B cell (primary cell): ENCODE data around the gene NEK6. TPM values are rescaled to one million over a fixed set of nuclear protein-coding genes. Genes with fewer than 3 reads are reported as not detected.
A peak's percentile ranks its signal among the peaks of the same experiment; 100 is the strongest.

Source experiments
- ATAC-seq: fragments of 200-7000 bp; cut with Tn5 transposase; one replicate; pipeline ENCODE4 v1.10.0; 2021; ENCODE audit warnings: low read depth, mild to moderate bottlenecking, moderate number of reproducible peaks, moderate library complexity
- CTCF ChIA-PET: fragments of 350-600 bp; sonication (Branson Sonifier 250); formaldehyde crosslinking; loops from one replicate; lab custom pipeline; 2021; ENCODE audit warnings: antibody characterized with exemption, inconsistent platforms; lab: Charles Lee
- POLR2A ChIA-PET: fragments of 350-600 bp; sonication (Branson Sonifier 250); formaldehyde crosslinking; loops from one replicate; lab custom pipeline; 2021; ENCODE audit warnings: antibody characterized with exemption; lab: Charles Lee
- DNase-seq: peaks from one replicate; pipeline ENCODE4 v3.0.0; 2013
- H2AFZ ChIP-seq: 2 replicates; pipeline ENCODE4 v1.6.1; 2012; ENCODE audit warnings: mild to moderate bottlenecking, low read depth, low read length; ENCODE audit not compliant: insufficient read depth, poor library complexity, severe bottlenecking
- H3K27ac ChIP-seq, 2 donors: 1 replicate in 1 of 2; 2 replicates in 1 of 2; pipeline ENCODE4 v1.5.1; 2012 to 2013; ENCODE audit warnings: low read length in 2 of 2, mild to moderate bottlenecking in 2 of 2, moderate library complexity in 1 of 2
- H3K27me3 ChIP-seq, 4 experiments: fragments of 200-600 bp in 1 of 4; sonication (generic) in 1 of 4; replicated peaks in 1 of 4; 1 replicate in 2 of 4; 2 replicates in 2 of 4; pipeline versions ENCODE4 v1.6.1 to v1.7.0; 2013 to 2016; ENCODE audit warnings: low read length in 3 of 4, mild to moderate bottlenecking in 2 of 4, mixed read lengths in 1 of 4, moderate library complexity in 1 of 4; ENCODE audit not compliant: insufficient read depth in 4 of 4, control insufficient read depth in 3 of 4; ENCODE audit errors: control extremely low read depth in 1 of 4
- H3K36me3 ChIP-seq, 2 experiments: replicated peaks in 1 of 2; 1 replicate in 1 of 2; 2 replicates in 1 of 2; pipeline versions ENCODE4 v1.6.1 to v1.7.1; 2013; ENCODE audit warnings: low read length in 1 of 2; ENCODE audit not compliant: insufficient read depth in 2 of 2, control insufficient read depth in 1 of 2; ENCODE audit errors: control extremely low read depth in 1 of 2, extremely low read depth in 1 of 2
- H3K4me1 ChIP-seq, 2 donors: fragments of 200-600 bp in 1 of 2; sonication (generic) in 1 of 2; 1 replicate in 1 of 2; 2 replicates in 1 of 2; pipeline versions ENCODE4 v1.5.1 to v1.6.1; 2013 to 2017; ENCODE audit warnings: low read length in 2 of 2; ENCODE audit not compliant: control insufficient read depth in 2 of 2, insufficient read depth in 2 of 2
- H3K4me2 ChIP-seq: replicated peaks from 2 replicates; pipeline ENCODE3; 2012; ENCODE audit warnings: mild to moderate bottlenecking, low read depth, low read length; ENCODE audit not compliant: poor library complexity, severe bottlenecking
- H3K4me3 ChIP-seq, 5 experiments: fragments of 200-600 bp in 1 of 5; sonication (generic) in 1 of 5; 1 replicate in 3 of 5; 2 replicates in 2 of 5; pipeline versions ENCODE4 v1.5.1 to v1.7.0; 2011 to 2016; ENCODE audit warnings: low read length in 4 of 5, mild to moderate bottlenecking in 4 of 5, low read depth in 2 of 5, control low read depth in 1 of 5, moderate library complexity in 1 of 5; ENCODE audit not compliant: insufficient read depth in 1 of 5; ENCODE audit errors: control extremely low read depth in 1 of 5, extremely low read depth in 1 of 5
- H3K79me2 ChIP-seq: fragments of 200-600 bp; sonication (generic); one replicate; pipeline ENCODE4 v1.6.0; 2016; ENCODE audit warnings: low read length; ENCODE audit not compliant: control insufficient read depth, insufficient read depth
- H3K9ac ChIP-seq: fragments of 200-600 bp; sonication (generic); 2 replicates; pipeline ENCODE4 v1.6.1; 2017; ENCODE audit warnings: mild to moderate bottlenecking, low read length, moderate library complexity
- H3K9me3 ChIP-seq, 3 donors: one replicate each; pipeline versions ENCODE4 v1.6.1 to v1.7.1; 2013; ENCODE audit warnings: low read length in 2 of 3; ENCODE audit not compliant: control insufficient read depth in 2 of 3, insufficient read depth in 1 of 3; ENCODE audit errors: control extremely low read depth in 1 of 3
- H4K20me1 ChIP-seq: 2 replicates; pipeline ENCODE4 v1.6.0; 2012; ENCODE audit warnings: mild to moderate bottlenecking, low read length; ENCODE audit not compliant: insufficient read depth, control insufficient read depth, poor library complexity, severe bottlenecking
- H3K27ac Mint-ChIP-seq: one replicate; pipeline ENCODE4 v1.8.0; 2021; ENCODE audit warnings: mixed read lengths
- H3K27me3 Mint-ChIP-seq: one replicate; pipeline ENCODE4 v1.8.0; 2021; ENCODE audit warnings: mixed read lengths
- H3K4me1 Mint-ChIP-seq: one replicate; pipeline ENCODE4 v1.8.0; 2021; ENCODE audit warnings: mixed read lengths
- H3K4me3 Mint-ChIP-seq: one replicate; pipeline ENCODE4 v1.8.0; 2021; ENCODE audit warnings: mixed read lengths
- H3K9me3 Mint-ChIP-seq: one replicate; pipeline ENCODE4 v1.8.0; 2022; ENCODE audit warnings: mixed read lengths; ENCODE audit not compliant: insufficient read depth
- EZH2 ChIP-seq: IDR thresholded peaks from 2 replicates; pipeline ENCODE4 v1.6.1; 2012; ENCODE audit warnings: borderline replicate concordance, low read depth, mild to moderate bottlenecking, moderate library complexity, low read length; ENCODE audit not compliant: insufficient read depth, poor library complexity, severe bottlenecking
- WGBS: methylation state at CpG from one replicate; pipeline ENCODE4 v1.1.5; 2013; ENCODE audit warnings: missing lambda C conversion rate; ENCODE audit not compliant: insufficient coverage; 5-methylcytosine and 5-hydroxymethylcytosine counted together
- intact Hi-C: fragments of 100-400 bp; cut with micrococcal nuclease; formaldehyde crosslinking; loops from one replicate; pipeline ENCODE4 v1.10.0; 2022
- polyA minus RNA-seq: library from RNA; depleted of rRNA, polyadenylated mRNA; stranded (reverse); fragments of >200 nt; gene quantifications from 2 replicates; pipeline ENCODE4 v1.2.3, GENCODE V29; 2012
- polyA plus RNA-seq: library from polyadenylated mRNA; depleted of rRNA; stranded (reverse); fragments of >200 nt; gene quantifications from 2 replicates; pipeline ENCODE4 v1.2.3, GENCODE V29; 2012
- total RNA-seq, 2 donors: library from RNA; stranded (reverse); fragments of 120-200 nt in 1 of 2; gene quantifications; 1 replicate in 1 of 2; 2 replicates in 1 of 2; pipeline versions ENCODE4 v1.2.3 to v1.2.4, GENCODE V29; 2013 to 2022
- TF ChIP-seq, protein P1 (sequence below): fragments of 200-600 bp; IDR thresholded peaks from one replicate; pipeline ENCODE4 v1.8.0; 2022; ENCODE audit warnings: antibody characterized with exemption, mild to moderate bottlenecking

NEK6 gene
- total RNA-seq (63.1 and 66.3 TPM in 2 replicates), polyA plus RNA-seq (14.8 and 40.0 TPM in 2 replicates), polyA minus RNA-seq (40.9 and 67.6 TPM in 2 replicates)
- 19.3 TPM for total RNA-seq (2013)

DNA sequence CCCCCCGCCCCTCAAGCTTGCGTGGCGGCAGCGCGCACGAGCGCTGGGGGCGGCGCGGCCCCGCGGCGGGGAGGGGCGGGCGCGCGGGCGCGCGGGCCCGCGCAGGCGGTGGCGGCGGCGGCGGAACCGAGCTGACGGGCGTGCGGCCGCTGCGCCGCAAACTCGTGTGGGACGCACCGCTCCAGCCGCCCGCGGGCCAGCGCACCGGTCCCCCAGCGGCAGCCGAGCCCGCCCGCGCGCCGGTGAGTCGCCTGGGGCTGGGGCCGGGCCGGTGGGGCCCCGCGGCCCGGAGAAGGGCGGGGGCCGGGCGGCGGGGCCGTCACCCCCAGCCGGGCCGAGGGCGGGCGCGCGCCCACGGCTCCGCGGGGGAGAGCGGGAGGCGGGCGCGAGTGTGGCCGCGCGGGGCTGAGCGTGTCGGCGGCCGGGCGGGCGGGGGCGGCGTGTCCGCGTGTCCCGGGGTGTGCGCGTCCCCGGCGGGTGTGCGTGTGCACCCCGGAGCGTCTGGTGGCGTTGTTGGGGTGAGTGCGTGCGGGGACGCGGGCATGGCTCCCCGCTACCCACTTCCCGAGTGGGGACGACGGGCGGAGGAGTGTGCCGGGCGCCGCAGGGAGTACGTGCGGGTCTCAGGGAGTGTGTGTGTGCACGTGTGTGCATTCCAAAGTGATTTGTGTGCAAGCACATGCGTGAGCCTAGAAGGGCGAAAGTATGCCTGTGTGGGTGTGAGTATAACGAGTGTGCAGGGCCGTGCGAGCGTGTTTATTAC, at the start of gene NEK6:
TSS of gene NEK6 (plus strand) at position 106 of the 763 bp plus-strand sequence. CDS start 44,016 bp downstream, outside the sequence.
- WGBS = under 1% methylated on average over 111 of the region's 116 CpGs
- H3K79me2 ChIP-seq = peaks cover 47% of the 10 kb centered on the region
- ChIA-PET CTCF (interaction anchor here (1.2 to 3.2 kb wide), 2 partner anchors 32 to 131 kb away, joined by 5 to 16 read pairs; no protein-coding TSS in a partner anchor), POLR2A (interaction anchor here (0.9 to 3.3 kb wide), 3 partner anchors 30 to 40 kb away, joined by 3 to 23 read pairs (median 3); no protein-coding TSS in a partner anchor)
- peaks cover 71% of the 10 kb centered on the region for H3K4me1 Mint-ChIP-seq
- peak within 1 kb of the TSS; percentile 65 to 97 (median 81) for H3K4me3 ChIP-seq
- H3K4me1 ChIP-seq = peaks cover 42 to 67% of the 10 kb centered on the region in 2 donors
- no peaks in the 10 kb centered on the region for H3K9me3 Mint-ChIP-seq
- DNase-seq = peak; percentile 75
- H3K27me3 Mint-ChIP-seq = no peaks in the 10 kb centered on the region
- peaks cover 0 to 1% of the 10 kb centered on the region in 2 experiments for H3K36me3 ChIP-seq
- TF ChIP-seq EZH2 = no peak
- TF ChIP-seq, protein P1, sequence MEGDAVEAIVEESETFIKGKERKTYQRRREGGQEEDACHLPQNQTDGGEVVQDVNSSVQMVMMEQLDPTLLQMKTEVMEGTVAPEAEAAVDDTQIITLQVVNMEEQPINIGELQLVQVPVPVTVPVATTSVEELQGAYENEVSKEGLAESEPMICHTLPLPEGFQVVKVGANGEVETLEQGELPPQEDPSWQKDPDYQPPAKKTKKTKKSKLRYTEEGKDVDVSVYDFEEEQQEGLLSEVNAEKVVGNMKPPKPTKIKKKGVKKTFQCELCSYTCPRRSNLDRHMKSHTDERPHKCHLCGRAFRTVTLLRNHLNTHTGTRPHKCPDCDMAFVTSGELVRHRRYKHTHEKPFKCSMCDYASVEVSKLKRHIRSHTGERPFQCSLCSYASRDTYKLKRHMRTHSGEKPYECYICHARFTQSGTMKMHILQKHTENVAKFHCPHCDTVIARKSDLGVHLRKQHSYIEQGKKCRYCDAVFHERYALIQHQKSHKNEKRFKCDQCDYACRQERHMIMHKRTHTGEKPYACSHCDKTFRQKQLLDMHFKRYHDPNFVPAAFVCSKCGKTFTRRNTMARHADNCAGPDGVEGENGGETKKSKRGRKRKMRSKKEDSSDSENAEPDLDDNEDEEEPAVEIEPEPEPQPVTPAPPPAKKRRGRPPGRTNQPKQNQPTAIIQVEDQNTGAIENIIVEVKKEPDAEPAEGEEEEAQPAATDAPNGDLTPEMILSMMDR = no peak
- peak within 1 kb of the TSS; percentile 49 to 71 for H3K27ac ChIP-seq
- peak within 1 kb of the TSS; percentile 100 for H3K4me3 Mint-ChIP-seq
- H3K9me3 ChIP-seq = no peaks in the 10 kb centered on the region
- peak; percentile 60 for ATAC-seq
- peak within 1 kb of the TSS; percentile 92 for H3K9ac ChIP-seq
- peak within 1 kb of the TSS; percentile 96 for H3K4me2 ChIP-seq
- peaks cover 17% of the 10 kb centered on the region for H4K20me1 ChIP-seq
- peak within 1 kb of the TSS; percentile 98 for H3K27ac Mint-ChIP-seq
- peak within 1 kb of the TSS; percentile 80 for H2AFZ ChIP-seq
- intact Hi-C loops = loop anchor here (1.0 to 2.0 kb wide), 3 partner anchors 28 to 131 kb away; no protein-coding TSS in a partner anchor
- H3K27me3 ChIP-seq = no peaks in the 10 kb centered on the region
